Fibroblast of skin of abdomen (primary cell): Measurements from ENCODE around the gene SYNGR4.

Experiments
- DNase-seq: peaks from one replicate; pipeline ENCODE4 v3.0.0-alpha.2; 2013

SYNGR4 gene

DNA sequence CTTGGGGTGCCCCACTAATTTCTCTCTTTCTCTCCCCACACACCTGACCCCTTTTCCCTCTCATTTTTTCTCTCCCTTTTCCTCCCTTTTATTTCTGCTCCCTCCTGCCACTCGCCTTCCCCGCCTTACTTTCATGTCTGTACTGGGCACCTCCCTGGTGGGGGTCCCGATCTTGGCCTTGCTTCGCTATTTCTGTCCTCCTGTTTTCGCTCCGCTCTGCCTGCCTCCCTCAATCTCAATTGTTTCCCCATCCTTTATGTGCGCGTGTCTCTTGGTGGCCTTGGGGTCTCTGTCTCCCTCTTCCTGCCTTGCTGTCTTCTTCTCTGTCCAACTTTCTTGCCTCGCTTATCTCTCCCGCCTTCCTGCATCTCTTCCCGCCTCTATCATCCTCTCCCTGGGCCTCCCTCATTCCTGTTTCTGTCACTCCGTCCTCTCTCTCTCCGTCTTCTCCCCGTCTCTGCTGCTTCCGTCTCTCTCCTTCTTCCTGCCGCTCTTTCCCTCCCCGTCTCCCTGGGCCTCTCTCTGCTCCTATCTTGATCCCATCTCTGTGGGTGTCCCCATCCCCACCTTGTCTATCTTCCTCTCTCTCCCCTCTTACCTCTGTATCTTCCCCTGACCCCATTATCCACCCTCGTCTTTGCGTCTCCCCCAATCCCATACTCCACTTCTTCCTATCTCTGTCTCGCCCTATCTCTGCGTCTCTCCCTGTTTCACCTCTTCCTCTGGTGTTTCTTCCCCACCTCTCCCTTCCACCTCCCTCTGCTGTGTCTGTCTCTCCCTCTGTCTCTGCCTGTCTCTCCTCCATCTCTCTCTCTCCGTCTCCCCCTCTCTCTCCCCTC lies 33.3 kb downstream of the SYNGR4 start:
- no peak for DNase-seq

DNA sequence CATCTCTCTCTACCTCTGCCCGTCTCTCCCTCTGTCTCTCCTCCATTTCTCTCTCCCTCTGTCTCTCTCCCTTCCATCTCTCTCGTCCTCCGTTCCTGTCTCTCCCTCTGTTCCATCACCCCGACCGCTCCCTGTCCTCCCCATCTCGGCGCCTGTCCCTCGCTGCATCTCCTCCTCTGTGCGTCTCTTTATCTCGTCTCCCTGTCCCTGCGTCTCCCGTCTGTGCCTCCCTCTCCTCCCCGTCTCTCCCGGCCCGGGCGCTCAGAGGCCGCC lies 33.9 kb downstream of the SYNGR4 start:
- DNase-seq = no peak

DNA sequence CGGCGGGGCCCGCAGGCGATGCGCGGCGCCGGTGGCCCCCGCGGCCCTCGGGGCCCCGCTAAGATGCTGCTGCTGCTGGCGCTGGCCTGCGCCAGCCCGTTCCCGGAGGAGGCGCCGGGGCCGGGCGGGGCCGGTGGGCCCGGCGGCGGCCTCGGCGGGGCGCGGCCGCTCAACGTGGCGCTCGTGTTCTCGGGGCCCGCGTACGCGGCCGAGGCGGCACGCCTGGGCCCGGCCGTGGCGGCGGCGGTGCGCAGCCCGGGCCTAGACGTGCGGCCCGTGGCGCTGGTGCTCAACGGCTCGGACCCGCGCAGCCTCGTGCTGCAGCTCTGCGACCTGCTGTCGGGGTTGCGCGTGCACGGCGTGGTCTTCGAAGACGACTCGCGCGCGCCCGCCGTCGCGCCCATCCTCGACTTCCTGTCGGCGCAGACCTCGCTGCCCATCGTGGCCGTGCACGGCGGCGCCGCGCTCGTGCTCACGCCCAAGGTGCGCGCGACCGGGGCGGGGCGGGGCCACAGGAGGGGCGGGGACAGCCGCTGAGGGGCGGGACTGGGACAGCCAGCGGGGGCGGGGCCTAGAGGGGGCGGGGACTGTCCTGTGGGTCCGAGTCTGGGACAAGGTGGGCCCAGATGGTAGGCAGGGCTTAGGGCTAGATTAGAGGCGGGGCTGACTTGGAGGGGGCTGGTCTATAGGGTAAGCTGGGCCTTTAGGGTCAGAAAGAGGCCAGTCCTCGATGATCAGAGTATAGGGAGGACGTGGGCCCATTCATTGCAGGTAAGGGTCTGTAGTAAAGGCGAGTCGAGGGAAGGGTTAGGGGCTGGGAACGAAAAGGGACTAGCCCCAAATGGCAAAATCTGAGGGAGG lies 34.4 kb downstream of the SYNGR4 start:
- DNase-seq = peak; percentile 83

DNA sequence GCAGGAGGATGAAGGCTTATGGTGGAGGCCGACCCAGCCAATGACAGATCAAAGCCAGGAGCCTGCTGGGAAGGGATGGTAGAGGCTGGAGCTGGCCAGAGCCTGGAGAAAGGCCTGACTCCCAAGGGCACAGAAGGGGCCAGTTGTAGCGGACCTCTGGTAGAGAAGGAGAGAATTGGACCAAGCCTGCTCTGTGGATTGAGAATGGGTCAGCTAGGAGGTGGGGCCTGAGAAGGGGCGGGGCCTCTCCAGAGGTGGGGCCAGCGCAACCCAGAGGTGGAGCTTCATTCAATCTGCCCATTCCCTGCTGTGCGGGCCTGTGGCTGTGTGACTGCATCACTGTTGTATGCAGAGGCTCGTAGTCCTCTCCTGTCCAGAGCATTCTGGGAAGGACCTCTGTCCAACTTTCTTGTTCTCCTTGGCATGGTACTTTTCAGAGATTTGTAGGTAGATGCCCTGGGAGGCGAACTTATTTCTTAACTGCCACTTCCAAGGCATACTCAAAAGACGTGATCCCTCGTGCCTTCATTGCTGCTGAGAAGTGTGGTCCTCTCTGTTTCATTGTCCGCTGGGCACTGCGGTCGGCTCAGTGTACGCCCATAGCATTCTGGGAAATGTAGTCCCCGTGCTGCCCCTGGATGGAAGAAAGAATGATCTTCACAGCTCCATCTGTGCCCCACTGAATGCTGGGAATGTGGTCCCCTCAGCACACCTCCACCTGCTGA lies 36.0 kb downstream of the SYNGR4 start:
- peak; percentile 69 for DNase-seq

DNA sequence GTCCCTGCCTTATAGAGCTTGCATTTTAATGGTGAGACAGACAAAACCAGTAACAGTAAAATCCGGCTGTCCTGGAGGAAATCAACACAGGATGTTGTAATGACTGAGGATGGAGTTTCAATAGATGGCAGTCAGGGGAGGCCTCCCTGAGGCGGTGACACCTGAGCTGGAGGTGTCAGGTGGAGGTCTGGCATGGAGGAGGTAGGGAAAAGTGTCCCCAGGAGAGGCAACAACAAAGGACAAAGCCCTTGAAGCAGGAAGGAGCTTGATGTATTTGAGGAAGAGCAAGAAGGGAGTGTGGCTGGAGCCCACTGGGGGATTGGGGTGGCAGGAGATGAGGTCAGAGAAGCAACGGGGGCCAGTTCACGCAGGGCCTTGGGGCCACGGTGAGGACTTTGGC lies 37.1 kb downstream of the SYNGR4 start:
- no peak for DNase-seq

DNA sequence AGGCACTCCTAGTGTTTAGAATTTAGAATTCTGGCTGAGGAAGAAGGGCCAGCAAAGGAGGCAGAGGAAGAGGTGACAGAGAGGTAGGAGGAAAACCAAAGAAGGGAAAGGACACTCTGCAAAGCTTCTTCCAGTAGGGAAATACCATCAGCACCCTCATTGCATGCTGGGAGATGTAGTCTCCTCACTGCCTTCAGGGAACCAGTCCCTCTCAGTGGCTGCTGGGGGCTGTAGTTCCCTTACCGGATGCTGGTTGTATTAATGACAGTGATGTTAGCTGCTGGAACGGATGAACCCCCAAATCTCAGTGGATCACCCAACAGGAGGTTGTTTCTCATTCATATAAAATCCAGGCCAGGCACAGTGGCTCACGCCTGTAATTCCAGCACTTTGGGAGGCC lies 39.4 kb downstream of the SYNGR4 start:
- DNase-seq = peak; percentile 61

DNA sequence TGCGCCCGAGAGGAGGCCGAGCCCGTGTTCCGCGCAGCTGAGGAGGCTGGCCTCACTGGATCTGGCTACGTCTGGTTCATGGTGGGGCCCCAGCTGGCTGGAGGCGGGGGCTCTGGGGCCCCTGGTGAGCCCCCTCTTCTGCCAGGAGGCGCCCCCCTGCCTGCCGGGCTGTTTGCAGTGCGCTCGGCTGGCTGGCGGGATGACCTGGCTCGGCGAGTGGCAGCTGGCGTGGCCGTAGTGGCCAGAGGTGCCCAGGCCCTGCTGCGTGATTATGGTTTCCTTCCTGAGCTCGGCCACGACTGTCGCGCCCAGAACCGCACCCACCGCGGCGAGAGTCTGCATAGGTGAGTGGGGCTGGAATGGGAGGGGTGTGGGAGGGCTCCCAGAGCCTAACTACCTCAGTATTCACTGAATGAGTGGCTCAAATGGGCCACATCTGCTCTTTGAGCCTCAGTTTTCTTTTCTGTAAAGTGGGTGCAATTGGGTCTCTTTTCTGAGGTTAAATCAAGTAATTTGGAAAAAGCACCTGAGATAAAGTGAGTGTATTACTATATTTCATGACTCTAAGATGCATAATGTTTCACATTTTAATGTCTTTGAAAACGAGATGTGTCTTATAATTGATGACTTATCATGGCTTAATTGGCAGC lies 41.0 kb downstream of the SYNGR4 start:
- DNase-seq = no peak

DNA sequence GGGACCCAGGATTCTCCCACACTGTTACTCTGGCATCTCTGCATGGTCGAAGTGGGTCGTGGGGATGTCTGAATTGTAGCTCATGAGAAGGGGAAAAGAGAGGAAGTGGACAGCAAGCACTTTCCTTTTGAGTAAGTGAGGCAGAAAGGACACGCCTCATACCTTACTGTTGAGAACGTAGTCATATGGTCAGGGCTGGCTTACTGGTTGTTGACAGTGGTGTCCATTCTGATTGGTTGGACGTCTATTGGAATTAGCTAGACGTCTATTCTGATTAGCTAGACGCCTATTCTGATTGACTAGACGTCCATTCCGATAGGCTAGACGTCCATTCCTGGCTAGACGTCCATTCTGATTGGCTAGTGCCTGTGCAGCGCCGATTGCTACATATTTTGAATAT lies 41.7 kb downstream of the SYNGR4 start:
- DNase-seq = no peak

DNA sequence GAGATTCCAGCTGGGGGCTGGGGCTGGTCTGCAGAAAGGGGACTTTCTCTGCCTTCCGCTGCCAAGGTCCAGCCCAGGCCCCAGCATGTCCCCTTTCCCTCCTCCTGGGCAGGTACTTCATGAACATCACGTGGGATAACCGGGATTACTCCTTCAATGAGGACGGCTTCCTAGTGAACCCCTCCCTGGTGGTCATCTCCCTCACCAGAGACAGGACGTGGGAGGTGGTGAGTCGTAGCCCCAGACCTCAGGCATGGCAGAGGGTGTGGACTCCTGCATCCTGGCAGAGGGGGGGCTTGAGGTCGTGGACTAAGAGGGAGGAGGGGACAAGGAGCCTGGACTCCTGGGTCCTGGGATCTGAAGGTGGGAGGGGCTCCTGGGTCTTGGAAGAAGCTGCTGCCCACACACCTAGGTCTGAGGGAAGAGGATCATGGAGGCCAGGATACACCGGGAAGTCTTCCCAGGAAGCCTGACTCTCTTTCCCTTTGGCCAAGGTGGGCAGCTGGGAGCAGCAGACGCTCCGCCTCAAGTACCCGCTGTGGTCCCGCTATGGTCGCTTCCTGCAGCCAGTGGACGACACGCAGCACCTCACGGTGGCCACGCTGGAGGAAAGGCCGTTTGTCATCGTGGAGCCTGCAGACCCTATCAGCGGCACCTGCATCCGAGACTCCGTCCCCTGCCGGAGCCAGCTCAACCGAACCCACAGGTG lies 49.9 kb downstream of the SYNGR4 start:
- peak; percentile 73 for DNase-seq

DNA sequence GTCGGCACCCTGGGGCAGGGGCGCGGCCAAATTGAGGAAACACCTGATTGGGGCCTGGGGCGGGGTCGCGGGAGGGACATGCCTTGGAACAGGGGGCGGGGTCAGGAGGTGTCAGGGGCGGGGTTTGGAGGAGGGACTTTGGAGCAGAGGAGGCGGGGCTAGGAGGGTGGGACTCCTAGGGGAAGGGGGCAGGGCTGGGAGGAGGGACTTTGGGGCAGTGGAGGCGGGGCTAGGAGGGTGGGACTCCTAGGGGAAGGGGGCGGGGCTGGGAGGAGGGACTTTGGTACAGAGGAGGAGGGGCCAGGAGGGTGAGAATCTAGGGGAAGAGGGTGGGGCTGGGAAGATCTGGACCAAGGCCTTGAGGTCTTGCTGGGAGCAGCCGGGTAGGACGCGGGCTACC lies 51.2 kb downstream of the SYNGR4 start:
- peak; percentile 75 for DNase-seq

DNA sequence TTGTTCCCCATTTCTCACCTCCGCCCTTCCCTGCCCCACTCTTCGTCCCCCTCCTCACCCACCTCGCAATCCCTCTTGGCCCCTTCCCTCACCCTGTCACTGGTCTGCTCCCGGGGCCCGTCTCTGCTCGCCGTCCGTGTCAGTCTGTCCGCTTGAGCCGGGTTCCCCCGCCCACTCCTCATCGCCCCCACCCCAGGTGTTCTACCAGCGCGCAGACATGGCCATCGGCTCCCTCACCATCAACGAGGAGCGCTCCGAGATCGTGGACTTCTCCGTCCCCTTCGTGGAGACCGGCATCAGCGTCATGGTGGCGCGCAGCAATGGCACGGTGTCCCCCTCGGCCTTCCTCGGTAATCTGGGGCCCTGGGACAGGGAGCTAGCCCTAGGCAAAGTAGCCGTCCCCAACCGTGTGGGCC lies 51.6 kb downstream of the SYNGR4 start:
- DNase-seq = no peak

DNA sequence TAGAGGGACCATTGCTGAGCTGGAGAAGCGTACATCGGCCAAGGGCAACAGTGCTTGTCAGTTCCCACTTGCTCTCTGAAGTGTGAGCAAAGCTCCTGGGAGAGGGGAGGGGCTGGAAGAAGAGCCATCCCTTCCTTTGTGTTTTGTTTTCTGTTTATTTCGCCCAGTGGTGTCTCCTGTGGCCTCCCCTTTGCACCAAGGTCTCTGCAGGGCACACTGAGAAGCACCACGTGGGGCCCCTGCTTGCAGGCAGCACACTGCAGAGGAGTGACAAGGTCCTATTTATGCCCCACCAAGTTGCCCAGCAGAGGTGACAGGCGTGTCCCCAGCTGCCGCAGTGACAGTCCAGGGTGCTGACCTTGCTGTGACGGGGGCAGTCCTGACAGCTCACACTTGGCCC lies 53.3 kb downstream of the SYNGR4 start:
- DNase-seq = no peak

DNA sequence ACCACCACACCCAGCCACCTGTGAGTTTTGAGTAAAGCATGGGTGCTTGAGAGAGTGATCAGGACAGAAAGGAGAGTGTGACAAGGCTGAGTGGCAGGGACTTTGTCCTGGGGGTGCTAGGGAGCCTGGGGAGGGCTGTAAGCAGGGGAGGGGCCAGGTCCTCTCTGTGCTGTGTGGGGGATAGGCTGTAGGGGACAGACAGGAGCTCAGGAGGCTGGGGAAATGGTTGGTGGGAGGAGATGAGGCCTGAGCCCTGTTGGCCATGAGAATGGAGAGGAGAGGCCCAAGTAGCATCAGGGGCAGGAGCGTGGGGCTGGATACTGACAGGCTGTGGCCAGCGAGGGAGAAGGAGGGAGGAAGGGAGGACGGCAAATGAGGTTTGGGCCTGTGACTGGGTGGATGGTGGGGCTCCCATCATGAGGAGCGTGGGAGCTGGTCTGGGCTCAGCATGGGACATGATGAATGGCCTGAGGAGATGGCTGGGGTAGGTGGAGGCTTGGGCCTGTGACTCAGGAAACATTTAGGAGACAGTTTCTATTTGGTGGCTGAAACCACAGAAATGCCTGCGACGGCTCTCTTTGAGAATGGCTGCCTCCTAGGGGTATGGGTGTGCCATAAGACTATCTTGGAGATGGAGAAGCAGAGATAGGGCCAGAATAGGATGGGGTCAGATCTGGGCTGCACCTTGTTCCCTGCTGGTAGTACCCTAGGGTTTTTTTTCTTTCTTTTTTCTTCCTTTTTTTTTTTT lies 54.3 kb downstream of the SYNGR4 start:
- peak; percentile 66 for DNase-seq

DNA sequence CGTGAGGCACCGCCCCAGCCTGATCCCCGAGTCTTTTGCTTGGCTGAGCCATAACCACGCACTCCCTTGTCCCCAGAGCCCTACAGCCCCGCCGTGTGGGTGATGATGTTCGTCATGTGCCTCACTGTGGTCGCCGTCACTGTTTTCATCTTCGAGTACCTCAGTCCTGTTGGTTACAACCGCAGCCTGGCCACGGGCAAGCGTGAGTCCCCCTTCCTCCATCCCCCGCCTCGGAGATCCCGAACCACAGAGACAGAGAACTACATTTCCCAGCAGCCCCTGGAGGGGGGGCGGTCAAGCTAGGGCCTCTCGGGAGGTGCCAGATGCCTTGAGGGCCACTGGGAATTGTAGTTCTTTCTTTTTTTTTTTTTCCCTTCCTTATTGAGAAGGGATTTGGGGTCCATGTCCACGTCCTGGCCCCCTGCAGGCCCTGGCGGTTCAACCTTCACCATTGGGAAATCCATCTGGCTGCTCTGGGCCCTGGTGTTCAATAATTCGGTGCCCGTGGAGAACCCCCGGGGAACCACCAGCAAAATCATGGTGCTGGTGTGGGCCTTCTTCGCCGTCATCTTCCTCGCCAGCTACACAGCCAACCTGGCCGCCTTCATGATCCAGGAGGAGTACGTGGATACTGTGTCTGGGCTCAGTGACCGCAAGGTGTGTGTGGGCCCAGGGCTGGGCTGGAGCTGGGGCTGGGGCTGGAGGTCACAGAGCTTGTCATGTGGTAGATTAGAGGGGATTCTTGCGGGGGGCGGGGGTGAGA lies 55.2 kb downstream of the SYNGR4 start:
- peak; percentile 64 for DNase-seq

DNA sequence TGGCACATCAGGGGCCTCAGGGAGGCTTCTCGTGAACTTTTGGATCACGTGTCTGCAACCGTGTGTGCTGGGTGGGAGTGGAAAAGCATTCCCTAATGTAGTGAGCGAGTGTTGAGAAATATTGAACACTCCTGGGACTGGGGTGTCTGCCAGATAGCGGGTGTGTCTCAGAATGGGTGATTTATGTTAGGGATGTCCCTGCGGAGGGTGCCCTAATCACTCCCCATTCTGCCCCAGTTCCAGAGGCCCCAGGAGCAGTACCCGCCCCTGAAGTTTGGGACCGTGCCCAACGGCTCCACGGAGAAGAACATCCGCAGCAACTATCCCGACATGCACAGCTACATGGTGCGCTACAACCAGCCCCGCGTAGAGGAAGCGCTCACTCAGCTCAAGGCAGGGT lies 57.4 kb downstream of the SYNGR4 start:
- DNase-seq = no peak

DNA sequence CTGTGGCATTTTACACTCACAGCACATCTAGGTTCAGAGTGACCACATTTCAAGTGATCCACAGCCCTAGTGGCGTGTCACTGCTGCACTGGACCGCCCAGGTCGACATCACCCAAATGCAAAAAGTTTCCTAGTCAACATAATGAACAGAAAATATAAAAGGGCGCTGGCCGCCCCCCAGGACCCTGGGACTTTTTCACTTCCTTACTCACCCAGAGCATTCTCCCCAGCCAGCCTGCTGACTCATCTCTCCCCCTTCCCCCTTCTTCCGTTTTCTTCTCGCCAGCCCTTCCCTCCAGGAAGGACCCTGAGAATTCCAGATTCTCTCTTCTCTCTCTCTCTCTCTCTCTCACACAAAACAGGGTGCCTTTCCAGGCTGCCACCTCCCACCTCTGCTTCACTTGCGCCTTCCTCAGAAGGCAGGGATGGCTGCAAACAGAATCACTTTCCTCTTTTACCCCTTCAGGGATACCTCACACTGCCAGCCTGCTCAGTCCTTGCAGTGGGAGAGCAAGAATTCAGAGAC lies 60.6 kb downstream of the SYNGR4 start:
- DNase-seq = peak; percentile 79
